NOMO-1 treated with dmso at 0.1 percent for 144 hours (cell line): Measurements from ENCODE around the gene AKAP13.

Source experiments
- DNase-seq: peaks from one replicate; lab custom pipeline; 2025; ENCODE audit not compliant: unreplicated experiment; lab: John Stamatoyannopoulos, UW

The AKAP13 gene

GRCh38 chr15:85750319-85751290 lies 370.2 kb downstream of the AKAP13 start:
- no peak for DNase-seq

DNA sequence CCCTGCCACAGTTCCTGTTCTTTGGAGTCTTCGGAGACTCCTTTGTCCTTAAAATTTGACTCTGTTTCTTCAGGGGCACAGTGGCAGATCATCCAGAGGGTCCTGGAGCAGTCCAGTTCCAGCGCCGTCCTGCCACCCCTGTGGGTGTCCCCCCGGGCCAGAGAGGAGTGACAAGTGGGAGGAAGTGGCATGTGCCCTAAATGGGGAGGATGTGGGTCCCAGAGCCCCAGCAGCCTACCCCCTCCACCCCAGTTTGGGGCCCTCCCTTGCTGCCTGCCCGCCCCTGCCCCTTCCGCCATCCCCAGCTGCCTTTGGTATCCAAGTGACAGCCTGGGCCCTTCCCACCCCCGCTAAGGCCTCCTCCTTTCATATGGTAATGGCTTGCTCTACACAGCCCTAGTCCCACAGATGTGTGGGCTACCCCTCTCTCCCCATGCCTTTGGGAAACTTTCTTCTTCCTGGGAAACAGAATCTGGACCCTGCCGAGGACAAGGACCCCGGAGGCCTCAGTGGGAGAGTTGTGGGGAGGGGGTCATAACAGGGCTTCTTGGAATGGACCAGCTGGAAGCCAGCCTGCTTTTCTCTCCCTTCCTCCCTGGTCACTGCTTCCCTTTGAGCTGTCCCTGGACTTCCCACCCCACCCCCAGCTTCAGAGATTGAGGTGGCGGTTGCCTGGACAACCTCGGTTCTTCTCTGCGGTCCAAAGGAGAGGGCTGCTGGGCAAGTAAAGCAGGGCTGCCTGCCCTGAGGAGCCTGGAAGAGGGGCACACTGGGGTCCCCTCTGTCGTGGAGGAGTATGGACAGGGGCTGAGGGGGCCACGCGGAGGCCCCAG lies 371.1 kb downstream of the AKAP13 start:
- no peak for DNase-seq

DNA sequence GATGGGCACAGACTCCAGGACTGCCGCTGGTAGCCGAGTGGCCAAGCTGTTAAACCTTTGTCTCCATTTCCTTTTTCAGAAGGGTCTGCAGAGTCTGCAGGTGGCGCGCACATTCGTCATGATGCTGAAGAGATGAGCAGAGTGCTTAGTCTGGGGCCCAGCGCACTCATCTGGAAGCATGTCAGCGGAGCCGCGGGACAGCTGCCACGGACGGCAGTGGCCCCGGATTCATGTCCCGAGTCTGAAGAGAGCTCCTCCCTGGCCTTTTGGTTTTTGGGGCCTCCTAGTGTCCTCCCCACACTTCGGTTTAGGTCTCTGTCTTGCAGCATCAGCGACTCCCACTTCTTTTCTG lies 371.7 kb downstream of the AKAP13 start:
- no peak for DNase-seq

GRCh38 chr15:85752491-85752961 lies 372.1 kb downstream of the AKAP13 start:
- DNase-seq: no peak

DNA sequence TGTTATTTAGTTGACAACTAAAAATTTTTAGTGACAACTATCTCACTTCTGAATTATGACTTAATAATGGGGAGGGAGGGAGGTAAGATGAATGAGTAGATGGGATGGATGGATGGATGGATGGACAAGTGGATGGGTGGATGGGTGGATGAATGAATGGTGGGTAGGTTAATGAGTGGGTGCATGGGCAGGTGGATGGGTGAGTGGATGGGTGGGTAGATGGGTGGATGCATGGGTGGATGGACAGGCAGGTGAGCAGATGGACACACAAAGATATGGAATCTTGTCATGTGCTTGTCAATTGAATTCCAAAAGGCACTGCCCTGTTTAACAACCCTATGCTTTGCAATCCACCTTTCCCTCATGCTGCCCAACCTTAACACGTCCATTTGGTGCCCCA lies 372.9 kb downstream of the AKAP13 start:
- no peak for DNase-seq

- DNase-seq: no peak
Measured at GRCh38 chr15:85753791-85754452, 373.5 kb downstream of the AKAP13 start.

DNA sequence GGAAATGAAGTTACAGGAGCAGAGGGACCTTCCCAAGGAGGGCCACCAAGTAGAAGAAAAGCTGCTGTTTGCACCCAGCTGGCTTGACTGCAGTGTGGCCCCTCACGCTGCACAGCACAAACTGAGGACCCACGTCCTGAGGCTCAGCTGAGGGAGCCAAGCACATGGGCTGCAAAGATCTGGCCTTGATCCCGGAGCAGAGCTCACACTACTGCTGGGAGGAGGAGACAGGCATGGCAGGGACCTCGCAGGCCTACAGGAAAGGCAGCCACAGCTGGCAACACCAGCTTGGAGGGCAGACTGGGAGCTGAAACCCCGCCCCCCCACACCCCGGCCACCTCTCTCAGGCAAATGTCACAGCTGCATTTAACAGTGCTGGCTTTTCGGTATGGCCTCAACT lies 374.6 kb downstream of the AKAP13 start:
- no peak for DNase-seq

DNA sequence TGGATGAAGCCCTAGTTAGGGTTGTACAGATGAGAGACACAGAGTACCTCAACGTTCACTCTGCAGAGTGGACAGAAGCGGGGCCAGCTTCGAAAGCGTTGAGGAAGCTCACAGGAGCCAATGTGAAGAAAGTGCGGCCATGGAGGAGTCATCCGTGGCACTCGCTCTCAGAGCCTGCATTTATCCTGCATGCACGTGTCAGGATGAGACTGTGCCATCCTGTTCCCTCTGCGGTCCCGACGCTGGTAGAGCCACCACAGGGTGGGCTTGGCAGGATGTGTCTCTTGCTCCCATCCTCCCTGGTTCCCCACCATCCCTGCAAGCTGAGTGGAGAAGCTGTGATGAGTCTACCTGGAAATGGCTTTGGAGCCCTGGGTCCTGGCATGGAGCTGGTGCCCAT lies 375.1 kb downstream of the AKAP13 start:
- no peak for DNase-seq

DNA sequence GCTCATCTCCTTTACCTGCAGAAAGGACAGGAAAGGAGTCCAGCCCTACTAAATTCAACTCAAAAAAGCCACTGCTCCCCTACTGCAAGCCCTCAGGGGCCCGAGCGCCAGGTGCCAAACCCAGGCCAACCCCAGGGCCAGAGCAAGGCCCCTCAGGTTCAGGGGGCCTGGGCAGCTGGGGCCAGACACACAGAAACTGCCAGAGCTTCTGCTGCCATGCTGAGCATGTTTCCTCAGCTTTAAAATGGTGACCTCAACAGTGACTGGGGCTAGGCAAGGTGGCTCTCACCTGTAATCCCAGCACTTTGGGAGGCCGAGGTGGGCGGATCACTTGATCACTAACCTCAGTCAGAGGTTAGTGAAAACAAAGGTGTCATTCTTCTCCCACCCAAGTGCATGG lies 375.5 kb downstream of the AKAP13 start:
- no peak for DNase-seq

DNA sequence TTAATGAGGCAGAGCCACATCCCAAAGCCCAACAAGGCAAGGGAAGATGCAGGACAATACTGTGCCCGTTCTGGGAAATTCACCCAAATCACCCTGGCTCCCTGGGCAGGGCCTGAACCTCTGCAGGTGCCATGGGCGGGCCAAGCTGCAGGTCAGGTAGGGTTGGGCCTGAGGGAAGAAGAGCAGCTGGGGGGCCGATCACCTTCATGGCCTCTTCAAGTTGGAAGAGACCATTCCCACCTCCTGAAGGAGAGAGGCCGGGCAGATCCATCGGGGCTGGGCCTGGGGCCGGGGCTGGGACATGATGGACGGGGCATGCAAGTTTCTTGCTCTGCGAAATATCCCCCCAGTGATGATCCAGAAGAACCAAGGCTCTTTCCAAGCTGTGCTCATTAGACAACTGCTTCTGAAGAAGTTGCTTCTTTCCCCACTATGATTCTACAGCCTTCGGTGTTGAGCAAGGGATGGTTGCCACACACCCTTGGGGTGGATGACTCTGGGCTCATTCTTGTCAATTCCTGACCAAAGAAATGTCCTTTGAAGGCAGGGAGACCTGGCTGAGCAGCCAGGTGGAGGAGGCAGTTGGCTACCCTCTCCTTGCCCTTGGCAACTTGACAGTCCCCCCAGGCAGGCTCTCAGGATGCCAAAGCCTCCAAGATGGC lies 376.1 kb downstream of the AKAP13 start:
- no peak for DNase-seq

- DNase-seq: no peak
Measured at GRCh38 chr15:85757073-85757938, 376.9 kb downstream of the AKAP13 start.

GRCh38 chr15:85757939-85758654 lies 377.7 kb downstream of the AKAP13 start:
- no peak for DNase-seq

- no peak for DNase-seq
Measured at GRCh38 chr15:85758655-85758978, 378.2 kb downstream of the AKAP13 start.

- no peak for DNase-seq
Measured at GRCh38 chr15:85759376-85759775, 379.0 kb downstream of the AKAP13 start.

DNA sequence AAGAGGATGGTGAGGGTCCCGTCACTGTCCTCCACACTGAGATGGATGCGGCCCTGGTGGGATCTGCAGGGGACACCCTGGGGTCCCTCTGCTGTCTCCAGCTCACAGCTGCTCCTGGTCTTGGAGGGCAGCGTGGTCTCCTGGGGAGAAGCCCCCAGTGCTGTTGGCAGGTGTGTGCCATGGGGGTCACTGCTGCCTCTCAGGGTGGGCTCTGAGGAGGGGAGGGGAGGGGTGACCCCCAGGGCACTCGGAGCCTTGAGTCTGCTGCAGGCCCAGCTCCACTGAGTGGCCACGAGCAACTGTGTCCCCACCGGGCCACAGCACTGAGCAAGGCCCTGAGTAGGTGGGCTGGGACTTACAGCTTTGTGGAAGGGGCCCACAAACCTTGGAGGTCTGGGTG lies 379.6 kb downstream of the AKAP13 start:
- DNase-seq: no peak

- no peak for DNase-seq
Measured at GRCh38 chr15:85760531-85761371, 380.3 kb downstream of the AKAP13 start.

DNA sequence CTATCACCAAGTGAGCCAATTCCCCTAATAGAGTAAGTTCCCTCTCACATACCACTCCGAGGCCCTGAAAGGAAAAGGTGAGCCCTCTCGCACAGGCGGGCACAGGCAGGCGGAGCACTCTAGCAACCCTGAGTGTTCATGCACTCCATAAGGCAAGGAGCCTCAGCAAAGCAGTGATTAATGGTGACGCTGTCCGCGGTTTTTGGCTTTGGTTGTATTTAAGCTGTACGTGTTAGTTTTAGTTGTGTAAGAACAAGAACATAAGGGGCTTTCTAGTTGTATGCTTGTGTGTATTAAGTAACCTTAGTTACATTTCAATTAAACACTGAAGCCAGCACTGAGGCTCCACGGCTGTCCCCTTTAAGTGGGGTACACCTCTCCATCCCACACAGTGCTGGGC lies 381.2 kb downstream of the AKAP13 start:
- no peak for DNase-seq

DNA sequence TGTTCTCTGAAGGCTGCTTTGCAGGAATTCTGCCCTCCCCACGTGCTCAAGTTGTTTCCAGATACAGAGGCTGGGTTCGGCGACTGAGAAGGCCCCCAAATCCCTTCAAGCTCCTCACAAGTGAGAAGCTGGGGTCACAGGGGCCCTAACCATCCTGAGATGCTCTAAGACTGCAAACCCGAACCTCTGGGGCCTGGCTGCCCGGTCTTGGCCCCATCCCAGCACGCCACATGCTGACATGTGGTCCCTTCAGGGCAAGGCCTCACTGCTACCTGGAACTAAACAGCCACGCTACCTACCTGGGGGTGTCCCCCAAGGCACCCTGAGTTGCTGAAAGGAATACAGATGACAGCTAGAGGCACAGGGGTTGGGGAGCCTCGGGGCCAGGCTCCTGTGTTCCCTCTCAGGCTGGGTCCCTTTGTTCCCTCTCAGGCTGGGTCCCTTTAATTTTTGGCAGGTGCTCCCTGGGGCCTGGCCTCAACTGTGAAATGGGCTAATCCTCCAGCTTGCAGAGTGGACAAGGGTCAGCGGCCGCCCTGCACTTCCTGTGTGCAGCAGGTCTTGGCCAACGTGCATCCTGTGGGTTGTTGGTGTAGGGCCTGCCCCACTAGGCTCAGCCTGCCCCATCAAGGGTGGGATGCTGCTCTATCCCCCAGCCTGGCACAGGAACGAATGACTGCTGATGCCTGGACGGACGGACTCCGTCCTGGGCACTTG lies 381.8 kb downstream of the AKAP13 start:
- no peak for DNase-seq
